Stomach (tissue), 9 donors: ENCODE data around the gene STX2. TPM values are rescaled to one million over a fixed set of nuclear protein-coding genes. Genes with fewer than 3 reads are reported as not detected.
A peak's percentile ranks its signal among the peaks of the same experiment; 100 is the strongest.
"Not testable (repeated sequence)": the region's sequence is repeated elsewhere in the genome, so short reads cannot be mapped to it uniquely, and the experiment has no call there.

ENCODE experiments used
- DNase-seq, 2 donors: peaks; one replicate each; pipeline versions ENCODE4 v3.0.0 to v3.0.0-alpha.2; 2013 to 2019
- H3K27ac ChIP-seq, 5 donors: fragments of 200-600 bp in 4 of 5; sonication (generic) in 4 of 5; one replicate each; pipeline ENCODE4 v1.5.1; 2013 to 2019; ENCODE audit warnings: mild to moderate bottlenecking in 1 of 5, moderate library complexity in 1 of 5
- H3K27me3 ChIP-seq, 3 donors: fragments of 200-600 bp; sonication (generic); one replicate each; pipeline ENCODE4 v1.5.1; 2017 to 2019; ENCODE audit warnings: mixed run types in 1 of 3
- H3K36me3 ChIP-seq, 4 donors: fragments of 200-600 bp; sonication (generic); 1 replicate in 3 of 4; 2 replicates in 1 of 4; pipeline ENCODE4 v1.5.1; 2016 to 2019
- H3K4me1 ChIP-seq, 4 donors: fragments of 200-600 bp; sonication (generic); one replicate each; pipeline ENCODE4 v1.5.1; 2016 to 2019
- H3K4me3 ChIP-seq, 4 donors: fragments of 200-600 bp; sonication (generic) in 3 of 4; one replicate each; pipeline ENCODE4 v1.5.1; 2016 to 2019; ENCODE audit warnings: mild to moderate bottlenecking in 1 of 4
- H3K9me3 ChIP-seq, 4 donors: fragments of 200-600 bp; sonication (generic); one replicate each; pipeline ENCODE4 v1.5.1; 2016 to 2019
- EP300 ChIP-seq: sonication (generic); formaldehyde crosslinking; IDR thresholded peaks from one replicate; pipeline ENCODE4 v1.6.1; 2017; ENCODE audit warnings: antibody characterized with exemption
- POLR2A ChIP-seq, 4 donors: fragments of 450-650 bp; IDR thresholded peaks; one replicate each; pipeline ENCODE4 v1.6.1; 2016; ENCODE audit warnings: antibody characterized with exemption in 4 of 4, control low read depth in 2 of 4, mild to moderate bottlenecking in 1 of 4, moderate library complexity in 1 of 4
- POLR2AphosphoS5 ChIP-seq, 3 donors: sonication (generic); formaldehyde crosslinking; IDR thresholded peaks; one replicate each; pipeline ENCODE4 v1.6.1; 2016; ENCODE audit warnings: antibody characterized with exemption in 3 of 3
- WGBS, 5 donors: extraction: QIAGEN DNeasy Blood & Tissue Kit in 3 of 5; methylation state at CpG; one replicate each; pipeline versions ENCODE4 v1.1.5 to v1.1.7; 2013 to 2018; 5-methylcytosine and 5-hydroxymethylcytosine counted together
- intact Hi-C: fragments of 100-400 bp; cut with DNase I; formaldehyde crosslinking; loops from one replicate; pipeline ENCODE4 v1.15.1; 2023; ENCODE audit warnings: low total_unique reads
- polyA plus RNA-seq, 3 donors: library from polyadenylated mRNA; stranded (reverse); fragments of 200-250 nt; gene quantifications; one replicate each; pipeline ENCODE4 v1.2.3, GENCODE V29; 2013
- total RNA-seq, 5 donors: library from RNA; depleted of rRNA; stranded (reverse); fragments of >200 nt; gene quantifications; one replicate each; pipeline versions ENCODE4 v1.1.0 to v1.2.3, GENCODE V29; 2014 to 2016
- TF ChIP-seq, protein P1 (sequence below), 7 experiments: fragments of 450-650 bp in 4 of 7; fragments of 200-600 bp in 3 of 7; sonication (generic) in 3 of 7; IDR thresholded peaks; one replicate each; pipeline ENCODE4 v1.5.1; 2016 to 2019; ENCODE audit warnings: antibody characterized with exemption in 7 of 7, control low read depth in 2 of 7, mild to moderate bottlenecking in 1 of 7
- donor health status: healthy with polysubstance abuse.
- donor health status: Bipolar disorder and iron deficiency.
- donor health status: healthy.

The STX2 gene
- total and polyA plus RNA-seq, 8 donors, result 5.3 to 27.2 (median 8.7) TPM

DNA sequence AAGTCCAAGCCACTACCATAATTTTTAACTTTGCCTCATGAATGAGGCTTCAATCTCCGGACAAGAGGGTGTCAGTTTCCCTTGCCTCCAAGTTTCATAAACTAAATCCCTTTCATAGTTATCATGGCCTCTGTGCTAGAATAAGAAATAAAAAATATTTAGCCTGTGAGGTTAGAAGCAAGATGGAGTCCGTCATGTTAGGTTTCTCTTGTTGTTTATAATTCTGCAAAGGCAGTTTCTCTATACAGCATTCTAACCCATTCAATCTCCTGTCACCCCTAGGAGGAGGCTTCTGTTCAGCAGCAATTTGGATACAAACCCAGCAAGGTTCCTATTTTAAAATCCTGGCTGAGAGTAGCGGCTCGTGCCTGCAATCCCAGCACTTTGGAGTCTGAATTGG lies 17.0 kb upstream of the STX2 start:
- TF ChIP-seq POLR2AphosphoS5 (IDR thresholded peaks at IDR 0.05) (no peak), EP300 (no peak), POLR2A (IDR thresholded peaks at IDR 0.05) (no peak)
- TF ChIP-seq, protein P1, sequence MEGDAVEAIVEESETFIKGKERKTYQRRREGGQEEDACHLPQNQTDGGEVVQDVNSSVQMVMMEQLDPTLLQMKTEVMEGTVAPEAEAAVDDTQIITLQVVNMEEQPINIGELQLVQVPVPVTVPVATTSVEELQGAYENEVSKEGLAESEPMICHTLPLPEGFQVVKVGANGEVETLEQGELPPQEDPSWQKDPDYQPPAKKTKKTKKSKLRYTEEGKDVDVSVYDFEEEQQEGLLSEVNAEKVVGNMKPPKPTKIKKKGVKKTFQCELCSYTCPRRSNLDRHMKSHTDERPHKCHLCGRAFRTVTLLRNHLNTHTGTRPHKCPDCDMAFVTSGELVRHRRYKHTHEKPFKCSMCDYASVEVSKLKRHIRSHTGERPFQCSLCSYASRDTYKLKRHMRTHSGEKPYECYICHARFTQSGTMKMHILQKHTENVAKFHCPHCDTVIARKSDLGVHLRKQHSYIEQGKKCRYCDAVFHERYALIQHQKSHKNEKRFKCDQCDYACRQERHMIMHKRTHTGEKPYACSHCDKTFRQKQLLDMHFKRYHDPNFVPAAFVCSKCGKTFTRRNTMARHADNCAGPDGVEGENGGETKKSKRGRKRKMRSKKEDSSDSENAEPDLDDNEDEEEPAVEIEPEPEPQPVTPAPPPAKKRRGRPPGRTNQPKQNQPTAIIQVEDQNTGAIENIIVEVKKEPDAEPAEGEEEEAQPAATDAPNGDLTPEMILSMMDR (IDR thresholded peaks at IDR 0.05), result no peak
- 68 to 86% (median 78%) methylated on average over 4 of the region's 4 CpGs for WGBS, 5 donors
- no peak for DNase-seq

DNA sequence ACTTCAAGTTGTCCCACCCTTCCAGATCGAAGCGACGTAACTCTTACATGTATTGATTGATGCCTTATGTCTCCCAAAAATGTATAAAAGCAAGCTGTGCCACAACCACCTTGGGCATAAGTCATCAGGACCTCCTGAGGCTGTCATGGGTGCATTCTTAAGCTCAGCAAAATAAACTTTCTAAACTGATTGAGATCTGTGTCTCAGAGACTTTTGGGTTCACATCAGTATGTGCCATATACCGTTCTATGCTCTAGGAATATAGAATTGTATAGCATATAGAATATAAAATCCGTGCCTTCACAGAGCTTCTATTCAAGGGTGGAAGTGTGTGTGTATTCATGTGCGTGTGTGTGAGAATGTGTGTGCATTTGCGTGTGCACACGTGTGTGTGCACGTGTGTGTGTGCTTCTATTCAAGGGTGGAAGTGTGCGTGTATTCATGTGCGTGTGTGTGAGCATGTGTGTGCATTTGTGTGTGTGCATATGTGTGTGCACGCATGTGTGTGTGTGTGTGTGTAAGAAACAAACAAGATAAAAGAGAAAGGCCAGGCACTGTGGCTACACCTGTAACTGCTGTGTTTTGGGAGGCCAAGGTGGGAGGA lies 11.5 kb upstream of the STX2 start:
- no peak for DNase-seq
- Histone ChIP-seq H3K27me3 (peaks cover 0 to 7% (median 5%) of the 10 kb centered on the region in 3 donors), H3K36me3 (no peaks in the 10 kb centered on the region), H3K4me3 (no peak overlapping the region), H3K27ac (no peak overlapping the region), H3K4me1 (no peaks in the 10 kb centered on the region), H3K9me3 (no peaks in the 10 kb centered on the region)
- 70 to 75% (median 74%) methylated on average over 12 of the region's 12 CpGs for WGBS, 5 donors
- TF ChIP-seq POLR2AphosphoS5 (IDR thresholded peaks at IDR 0.05), result no peak
- no peak for TF ChIP-seq EP300
- TF ChIP-seq, protein P1 (IDR thresholded peaks at IDR 0.05), result no peak
- TF ChIP-seq POLR2A (IDR thresholded peaks at IDR 0.05), result no peak
- intact Hi-C loops, result no loop called here

More for the DNA sequence above, 17.0 kb upstream of the STX2 start:
- no peak overlapping the region for H3K27ac ChIP-seq
- intact Hi-C loops, result no loop called here
- H3K27me3 ChIP-seq, result peaks cover 0 to 23% (median 7%) of the 10 kb centered on the region in 3 donors
- H3K9me3 ChIP-seq, result peaks cover 0 to 13% (median 7%) of the 10 kb centered on the region in 4 donors
- H3K4me1 ChIP-seq, result no peaks in the 10 kb centered on the region
- no peak overlapping the region for H3K4me3 ChIP-seq
- H3K36me3 ChIP-seq, result no peaks in the 10 kb centered on the region

DNA sequence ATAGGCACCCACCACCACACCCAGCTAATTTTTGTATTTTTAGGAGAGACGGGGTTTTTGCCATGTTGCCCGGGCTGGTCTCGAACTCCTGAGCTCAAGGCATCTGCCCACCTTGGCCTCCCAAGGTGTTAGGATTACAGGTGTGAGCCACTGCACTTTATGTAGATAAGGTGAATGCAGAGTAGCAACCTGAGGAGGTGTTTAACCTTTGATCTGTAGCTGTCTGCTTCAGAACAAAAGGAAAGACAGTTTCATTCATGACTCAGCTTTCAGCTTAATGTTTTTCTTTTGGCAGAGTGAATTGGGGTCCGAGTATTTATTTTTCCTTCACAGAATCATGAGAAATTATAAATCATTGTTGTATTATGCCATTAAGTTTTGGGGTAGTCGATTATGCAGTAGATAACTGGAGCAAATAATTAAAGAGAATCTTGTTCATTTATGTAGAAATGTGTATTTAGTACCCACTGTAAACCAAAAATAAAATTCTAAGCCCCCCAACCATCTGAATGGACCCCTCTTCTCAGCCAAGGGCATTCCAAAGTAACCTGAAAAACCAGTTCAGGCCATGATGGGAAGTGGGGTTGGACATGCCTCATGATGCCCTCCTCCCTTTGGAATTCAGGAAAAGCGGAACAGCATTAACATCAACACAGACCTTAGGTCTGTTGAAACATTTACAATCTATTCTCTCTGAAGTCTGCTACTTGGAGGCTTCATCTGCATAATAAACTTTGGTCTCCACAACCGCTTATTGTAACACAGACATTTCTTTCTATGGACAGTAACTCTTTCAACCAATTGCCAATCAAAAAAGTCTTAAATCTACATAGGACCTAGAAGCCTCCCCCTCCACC lies 10.7 kb upstream of the STX2 start:
- peaks cover 0 to 5% (median 4%) of the 10 kb centered on the region in 3 donors for H3K27me3 ChIP-seq
- H3K27ac ChIP-seq, result no peak overlapping the region
- no peak overlapping the region for H3K4me3 ChIP-seq
- TF ChIP-seq POLR2AphosphoS5 (IDR thresholded peaks at IDR 0.05) (no peak), EP300 (no peak), POLR2A (IDR thresholded peaks at IDR 0.05) (no peak)
- TF ChIP-seq, protein P1 (IDR thresholded peaks at IDR 0.05), result no peak
- intact Hi-C loops, result no loop called here
- H3K9me3 ChIP-seq, result no peaks in the 10 kb centered on the region
- peak in 1 of 2 donors; percentile 74 for DNase-seq
- H3K36me3 ChIP-seq, result no peaks in the 10 kb centered on the region
- WGBS, 5 donors, result 36 to 47% (median 43%) methylated on average over 7 of the region's 7 CpGs
- no peaks in the 10 kb centered on the region for H3K4me1 ChIP-seq

DNA sequence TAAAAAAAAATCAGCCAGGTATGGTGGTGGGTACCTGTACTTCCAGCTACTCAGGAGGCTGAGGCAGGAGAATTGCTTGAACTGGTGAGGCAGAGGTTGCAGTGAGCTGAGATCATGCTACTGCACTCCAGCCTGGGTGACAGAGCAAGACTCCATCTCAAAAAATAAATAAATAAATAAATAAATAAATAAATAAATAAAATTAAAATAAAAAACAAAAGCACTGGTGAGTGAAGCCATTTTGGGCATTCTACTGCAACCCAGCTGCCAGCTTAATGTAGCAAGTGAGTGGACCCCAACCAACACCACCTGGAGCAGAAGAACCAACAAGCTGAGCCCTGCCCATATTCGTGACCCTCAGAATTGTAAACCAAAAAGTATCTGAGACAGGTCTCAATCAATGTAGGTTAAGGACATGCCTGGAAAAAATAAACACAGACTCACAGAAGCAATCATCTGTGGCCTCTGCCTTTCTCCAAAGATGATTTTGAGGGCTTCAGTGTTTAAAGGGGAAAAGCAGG lies 9.8 kb upstream of the STX2 start:
- H3K4me1 ChIP-seq, H3K4me3 ChIP-seq, DNase-seq, H3K27ac ChIP-seq, H3K36me3 ChIP-seq, intact Hi-C loops, H3K27me3 ChIP-seq, H3K9me3 ChIP-seq: not testable (repeated sequence)
- WGBS, 5 donors, result 93 to 100% (median 96%) methylated on average over 1 of the region's 1 CpG

DNA sequence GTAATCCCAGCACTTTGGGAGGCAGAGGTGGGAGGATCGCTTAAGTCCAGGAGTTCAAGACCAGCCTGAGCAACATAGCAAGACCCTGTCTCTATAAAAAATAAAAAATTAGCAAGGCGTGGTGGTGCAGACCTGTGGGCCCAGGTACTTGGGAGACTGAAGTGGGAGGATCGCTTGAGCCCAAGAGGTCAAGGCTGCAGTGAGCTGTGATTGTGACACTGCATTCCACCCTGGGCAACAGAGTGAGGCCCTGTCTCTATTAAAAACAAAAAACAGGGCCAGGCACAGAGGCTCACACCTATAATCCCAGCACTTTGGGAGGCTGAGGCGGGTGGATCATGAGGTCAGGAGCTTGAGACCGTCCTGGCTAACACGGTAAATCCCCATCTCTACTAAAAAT lies 9.1 kb upstream of the STX2 start:
- H3K27me3 ChIP-seq, intact Hi-C loops, H3K9me3 ChIP-seq, H3K36me3 ChIP-seq, H3K4me3 ChIP-seq, DNase-seq, H3K4me1 ChIP-seq, H3K27ac ChIP-seq: not testable (repeated sequence)
- WGBS, 5 donors, result 86 to 98% (median 96%) methylated on average over 6 of the region's 6 CpGs
